OCI-LY7 (cell line): Measurements from ENCODE around the gene CTBP2.

Source experiments
- CTCF ChIP-seq: fragments of 200-600 bp; sonication (generic); conservative IDR thresholded peaks from 2 replicates; pipeline ENCODE4 v1.5.1; 2014; ENCODE audit warnings: mild to moderate bottlenecking, antibody characterized with exemption, low read length, moderate library complexity, mixed read lengths
- EZH2phosphoT487 ChIP-seq: fragments of 200-600 bp; sonication (generic); IDR thresholded peaks from 2 replicates; pipeline ENCODE4 v1.6.1; 2018; ENCODE audit warnings: low read depth, borderline replicate concordance, mild to moderate bottlenecking, mixed run types, antibody characterized with exemption, low read length, moderate library complexity, mixed read lengths

- TF ChIP-seq CTCF (no peak), EZH2phosphoT487 (no peak)
Measured at GRCh38 chr10:125035588-125036295, 124.6 kb downstream of the CTBP2 start.
